Measurements from ENCODE around the gene RBM24. TPM values are rescaled to one million over a fixed set of nuclear protein-coding genes. Genes with fewer than 3 reads are reported as not detected.

RBM24 gene
- total and polyA plus RNA-seq, 2 donors (not counting 1 experiment from before 2014, with no cell fraction given), result not detected

DNA sequence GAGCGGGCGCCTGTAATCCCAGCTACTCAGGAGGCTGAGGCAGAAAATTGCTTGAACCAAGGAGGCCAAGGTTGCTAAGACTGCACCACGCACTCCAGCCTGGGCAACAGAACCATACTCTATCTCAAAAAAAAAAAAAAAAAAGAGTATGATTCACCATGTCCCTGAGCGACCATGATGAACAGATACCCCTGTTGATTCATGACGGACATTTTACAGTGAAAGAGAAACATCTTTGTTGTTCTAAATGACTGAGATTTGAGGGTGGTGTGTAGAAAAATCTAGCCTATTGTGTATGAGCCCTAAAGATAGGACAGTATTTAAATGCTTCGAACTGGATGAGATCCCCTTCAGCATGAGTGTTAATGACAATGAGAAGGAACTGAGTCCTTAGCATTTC, 32.8 kb downstream of the RBM24 start:
- TF ChIP-seq EZH2 (IDR thresholded peaks at IDR 0.05; ENCODE audit: borderline replicate concordance, insufficient read depth, low read depth, low read length, poor library complexity, severe bottlenecking), result no peak
- TF ChIP-seq, protein P1, sequence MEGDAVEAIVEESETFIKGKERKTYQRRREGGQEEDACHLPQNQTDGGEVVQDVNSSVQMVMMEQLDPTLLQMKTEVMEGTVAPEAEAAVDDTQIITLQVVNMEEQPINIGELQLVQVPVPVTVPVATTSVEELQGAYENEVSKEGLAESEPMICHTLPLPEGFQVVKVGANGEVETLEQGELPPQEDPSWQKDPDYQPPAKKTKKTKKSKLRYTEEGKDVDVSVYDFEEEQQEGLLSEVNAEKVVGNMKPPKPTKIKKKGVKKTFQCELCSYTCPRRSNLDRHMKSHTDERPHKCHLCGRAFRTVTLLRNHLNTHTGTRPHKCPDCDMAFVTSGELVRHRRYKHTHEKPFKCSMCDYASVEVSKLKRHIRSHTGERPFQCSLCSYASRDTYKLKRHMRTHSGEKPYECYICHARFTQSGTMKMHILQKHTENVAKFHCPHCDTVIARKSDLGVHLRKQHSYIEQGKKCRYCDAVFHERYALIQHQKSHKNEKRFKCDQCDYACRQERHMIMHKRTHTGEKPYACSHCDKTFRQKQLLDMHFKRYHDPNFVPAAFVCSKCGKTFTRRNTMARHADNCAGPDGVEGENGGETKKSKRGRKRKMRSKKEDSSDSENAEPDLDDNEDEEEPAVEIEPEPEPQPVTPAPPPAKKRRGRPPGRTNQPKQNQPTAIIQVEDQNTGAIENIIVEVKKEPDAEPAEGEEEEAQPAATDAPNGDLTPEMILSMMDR (IDR thresholded peaks at IDR 0.05), result no peak
- H3K27me3 Mint-ChIP-seq, result no peaks in the 10 kb centered on the region
- CTCF ChIA-PET, result no interaction called here
- H2AFZ ChIP-seq (ENCODE audit: insufficient read depth, low read depth, low read length, poor library complexity, severe bottlenecking), result no peak overlapping the region
- DNase-seq (no peak), ATAC-seq (ENCODE audit: low read depth) (no peak)
- no peak overlapping the region for H3K4me2 ChIP-seq (replicated peaks; ENCODE audit: low read depth, low read length, poor library complexity, severe bottlenecking)
- no peaks in the 10 kb centered on the region for H3K4me1 ChIP-seq (ENCODE audit: control insufficient read depth in 2 of 2, insufficient read depth in 2 of 2, low read length in 2 of 2)
- H3K27me3 ChIP-seq (replicated peaks in 1 of 4; ENCODE audit: control extremely low read depth in 1 of 4, control insufficient read depth in 3 of 4, insufficient read depth in 4 of 4, low read length in 3 of 4), result no peaks in the 10 kb centered on the region
- H3K36me3 ChIP-seq (replicated peaks in 1 of 2; ENCODE audit: control extremely low read depth in 1 of 2, control insufficient read depth in 1 of 2, extremely low read depth in 1 of 2, insufficient read depth in 2 of 2, low read length in 1 of 2), result no peaks in the 10 kb centered on the region
- intact Hi-C loops (cut with micrococcal nuclease), result no loop called here
- WGBS (ENCODE audit: insufficient coverage), result 96% methylated on average over 4 of the region's 6 CpGs
- H3K79me2 ChIP-seq (ENCODE audit: control insufficient read depth, insufficient read depth, low read length), result no peaks in the 10 kb centered on the region
- no peak overlapping the region for H3K27ac ChIP-seq (ENCODE audit: low read length in 2 of 2)
- peaks cover 0 to 4% (median 0%) of the 10 kb centered on the region in 3 donors for H3K9me3 ChIP-seq (ENCODE audit: control extremely low read depth in 1 of 3, control insufficient read depth in 2 of 3, insufficient read depth in 1 of 3, low read length in 2 of 3)
- no peak overlapping the region for H3K9ac ChIP-seq (ENCODE audit: low read length)
- POLR2A ChIA-PET, result no interaction called here
- no peaks in the 10 kb centered on the region for H3K4me1 Mint-ChIP-seq
- H3K9me3 Mint-ChIP-seq (ENCODE audit: insufficient read depth), result no peaks in the 10 kb centered on the region
- H3K4me3 Mint-ChIP-seq, result no peak overlapping the region
- no peak overlapping the region for H3K4me3 ChIP-seq (ENCODE audit: control extremely low read depth in 1 of 5, extremely low read depth in 1 of 5, insufficient read depth in 1 of 5, low read depth in 2 of 5, low read length in 4 of 5)
- no peaks in the 10 kb centered on the region for H4K20me1 ChIP-seq (ENCODE audit: control insufficient read depth, insufficient read depth, low read length, poor library complexity, severe bottlenecking)
- no peak overlapping the region for H3K27ac Mint-ChIP-seq

DNA sequence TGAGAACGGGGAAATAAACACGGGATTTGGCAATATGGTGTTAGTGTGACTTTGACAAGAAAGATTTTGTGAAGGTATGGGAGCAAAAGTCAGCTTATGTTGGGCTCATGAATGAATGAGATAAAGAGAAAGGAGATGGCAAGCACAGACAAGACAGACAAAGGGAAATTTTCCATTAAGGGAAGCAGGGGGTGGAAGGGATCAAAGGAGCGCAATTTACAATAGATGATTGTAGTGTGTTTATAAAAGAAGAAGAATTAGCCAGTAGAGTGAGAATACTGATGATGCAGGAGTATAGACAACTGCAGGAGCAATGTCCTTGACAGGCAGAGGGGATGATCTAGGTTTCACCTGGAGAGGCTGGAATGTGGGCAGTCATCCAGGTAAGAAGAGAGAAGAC, 34.1 kb downstream of the RBM24 start:
- Histone ChIP-seq H3K79me2 (ENCODE audit: control insufficient read depth, insufficient read depth, low read length) (no peaks in the 10 kb centered on the region), H3K4me3 (ENCODE audit: control extremely low read depth in 1 of 5, extremely low read depth in 1 of 5, insufficient read depth in 1 of 5, low read depth in 2 of 5, low read length in 4 of 5) (no peak overlapping the region), H4K20me1 (ENCODE audit: control insufficient read depth, insufficient read depth, low read length, poor library complexity, severe bottlenecking) (no peaks in the 10 kb centered on the region), H2AFZ (ENCODE audit: insufficient read depth, low read depth, low read length, poor library complexity, severe bottlenecking) (no peak overlapping the region), H3K27me3 (replicated peaks in 1 of 4; ENCODE audit: control extremely low read depth in 1 of 4, control insufficient read depth in 3 of 4, insufficient read depth in 4 of 4, low read length in 3 of 4) (no peaks in the 10 kb centered on the region), H3K4me2 (replicated peaks; ENCODE audit: low read depth, low read length, poor library complexity, severe bottlenecking) (no peak overlapping the region), H3K9ac (ENCODE audit: low read length) (no peak overlapping the region), H3K36me3 (replicated peaks in 1 of 2; ENCODE audit: control extremely low read depth in 1 of 2, control insufficient read depth in 1 of 2, extremely low read depth in 1 of 2, insufficient read depth in 2 of 2, low read length in 1 of 2) (no peaks in the 10 kb centered on the region), H3K9me3 (ENCODE audit: control extremely low read depth in 1 of 3, control insufficient read depth in 2 of 3, insufficient read depth in 1 of 3, low read length in 2 of 3) (peaks cover 0 to 4% (median 0%) of the 10 kb centered on the region in 3 donors), H3K27ac (ENCODE audit: low read length in 2 of 2) (no peak overlapping the region), H3K4me1 (ENCODE audit: control insufficient read depth in 2 of 2, insufficient read depth in 2 of 2, low read length in 2 of 2) (no peaks in the 10 kb centered on the region)
- H3K4me1 Mint-ChIP-seq, result no peaks in the 10 kb centered on the region
- no peak for ATAC-seq (ENCODE audit: low read depth)
- 92% methylated on average over 3 of the region's 3 CpGs for WGBS (ENCODE audit: insufficient coverage)
- TF ChIP-seq, protein P1 (IDR thresholded peaks at IDR 0.05), result no peak
- no peak for TF ChIP-seq EZH2 (IDR thresholded peaks at IDR 0.05; ENCODE audit: borderline replicate concordance, insufficient read depth, low read depth, low read length, poor library complexity, severe bottlenecking)
- no peaks in the 10 kb centered on the region for H3K27me3 Mint-ChIP-seq
- no peak overlapping the region for H3K4me3 Mint-ChIP-seq
- CTCF ChIA-PET, result no interaction called here
- no peak for DNase-seq
- no peaks in the 10 kb centered on the region for H3K9me3 Mint-ChIP-seq (ENCODE audit: insufficient read depth)
- H3K27ac Mint-ChIP-seq, result no peak overlapping the region
- intact Hi-C loops (cut with micrococcal nuclease), result no loop called here
- POLR2A ChIA-PET, result no interaction called here

All from B cell (primary cell).